GM12891 (cell line): Measurements from ENCODE around the gene SPARC.

Source experiments
- POLR2A ChIP-seq: IDR thresholded peaks from 2 replicates; pipeline ENCODE4 v1.6.1; 2011; ENCODE audit warnings: low read depth, low read length, control low read depth
- POLR2AphosphoS5 ChIP-seq: IDR thresholded peaks from 2 replicates; pipeline ENCODE4 v1.6.1; 2011; ENCODE audit warnings: low read depth, low read length, control low read depth

- TF ChIP-seq POLR2AphosphoS5 (no peak), POLR2A (no peak)
These were observed 21.4 kb upstream of the SPARC start for GRCh38 chr5:151708126-151708525.
